Panc1 (cell line): ENCODE measurements around the gene MYOZ2.

Source experiments
- CTCF ChIP-seq: fragments of 450-650 bp; IDR thresholded peaks from 2 replicates; pipeline ENCODE4 v1.5.1; 2017; ENCODE audit warnings: mild to moderate bottlenecking
- POLR2AphosphoS5 ChIP-seq: IDR thresholded peaks from 2 replicates; pipeline ENCODE4 v1.6.1; 2012; ENCODE audit warnings: mild to moderate bottlenecking, low read depth, low read length, moderate library complexity
- REST ChIP-seq, 2 experiments: IDR thresholded peaks; 2 replicates each; pipeline ENCODE4 v1.6.1; 2011 to 2012; ENCODE audit warnings: low read depth in 2 of 2, control low read depth in 1 of 2, low read length in 1 of 2, mild to moderate bottlenecking in 1 of 2, moderate library complexity in 1 of 2; ENCODE audit not compliant: insufficient read depth in 1 of 2
- SIN3A ChIP-seq: IDR thresholded peaks from 2 replicates; pipeline ENCODE4 v1.6.1; 2012; ENCODE audit warnings: low read depth, mild to moderate bottlenecking, low read length, moderate library complexity, borderline replicate concordance; ENCODE audit not compliant: insufficient read depth
- TCF7L2 ChIP-seq: IDR thresholded peaks from 2 replicates; pipeline ENCODE4 v1.6.1; 2011; ENCODE audit warnings: mild to moderate bottlenecking, low read depth, low read length, inconsistent platforms

- no peak for TF ChIP-seq TCF7L2
- TF ChIP-seq CTCF: no peak
- TF ChIP-seq REST (IDR thresholded peaks at IDR 0.05; ENCODE audit: insufficient read depth in 1 of 2, low read depth in 2 of 2, low read length in 1 of 2): no peak
- no peak for TF ChIP-seq SIN3A
- TF ChIP-seq POLR2AphosphoS5: no peak
These were observed 85.8 kb downstream of the MYOZ2 start for GRCh38 chr4:119221412-119221811.
